T-helper 2 cell (primary cell): ENCODE measurements around the gene CD209.
"Not testable (repeated sequence)": the region's sequence is repeated elsewhere in the genome, so short reads cannot be mapped to it uniquely, and the experiment has no call there.

Source experiments
- DNase-seq, 5 experiments: peaks; one replicate each; pipeline versions ENCODE4 v3.0.0 to v3.0.0-alpha.2; 2012 to 2022
- total RNA-seq, 2 donors: gene quantifications; one replicate each; lab custom pipeline; 2026; lab: John Stamatoyannopoulos, UW

Gene CD209, protein sequence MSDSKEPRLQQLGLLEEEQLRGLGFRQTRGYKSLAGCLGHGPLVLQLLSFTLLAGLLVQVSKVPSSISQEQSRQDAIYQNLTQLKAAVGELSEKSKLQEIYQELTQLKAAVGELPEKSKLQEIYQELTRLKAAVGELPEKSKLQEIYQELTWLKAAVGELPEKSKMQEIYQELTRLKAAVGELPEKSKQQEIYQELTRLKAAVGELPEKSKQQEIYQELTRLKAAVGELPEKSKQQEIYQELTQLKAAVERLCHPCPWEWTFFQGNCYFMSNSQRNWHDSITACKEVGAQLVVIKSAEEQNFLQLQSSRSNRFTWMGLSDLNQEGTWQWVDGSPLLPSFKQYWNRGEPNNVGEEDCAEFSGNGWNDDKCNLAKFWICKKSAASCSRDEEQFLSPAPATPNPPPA
- total RNA-seq, result 0 reads per million in 2 donors

DNA sequence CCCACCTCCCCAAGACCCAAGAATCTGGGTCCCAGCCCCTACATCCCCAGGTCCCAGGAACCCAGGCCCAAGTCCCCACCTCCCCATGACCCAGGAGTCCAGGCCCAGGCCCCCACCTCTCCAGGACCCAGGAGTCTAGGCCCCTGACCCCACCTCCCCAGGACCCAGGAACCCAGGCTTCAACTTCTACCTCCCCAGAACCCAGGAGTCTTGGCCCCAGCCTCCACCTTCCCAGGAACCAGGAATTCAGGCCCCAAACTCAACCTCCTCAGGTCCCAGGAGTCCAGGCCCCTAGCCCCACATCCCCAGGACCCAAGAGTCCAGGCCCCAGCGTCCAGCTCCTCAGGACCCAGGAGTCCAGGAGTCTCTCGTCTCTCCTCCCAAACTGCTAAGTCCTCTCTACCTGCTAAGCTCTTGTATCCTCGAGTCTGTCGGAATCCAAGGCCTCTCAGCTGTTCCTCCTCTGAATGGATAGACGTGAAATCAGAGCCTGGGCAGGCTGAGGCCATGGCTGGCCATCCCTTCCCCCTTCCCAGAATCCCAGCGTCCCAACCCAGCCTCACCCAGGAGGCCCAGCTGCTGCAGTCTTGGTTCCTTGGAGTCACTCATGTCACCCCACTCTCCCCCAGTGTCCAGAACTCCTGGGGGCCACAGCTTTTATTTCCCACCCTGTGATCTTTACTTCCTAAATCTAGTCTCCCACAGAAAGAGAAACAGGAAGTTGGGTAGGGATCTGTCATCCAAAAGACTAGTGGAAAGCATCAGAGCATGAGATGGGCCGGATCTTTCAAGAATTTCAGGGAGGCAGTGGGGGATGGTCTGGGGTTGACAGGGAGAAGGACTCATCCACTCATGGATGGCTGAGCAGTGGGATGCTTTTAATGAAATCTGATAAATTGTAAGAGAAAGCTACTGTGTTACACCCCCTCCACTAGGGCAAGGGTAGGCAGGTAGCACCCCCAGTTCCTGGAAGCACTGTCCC is at the start of gene CD209:
CD209 (minus strand) TSS at position 632 of the 982 bp plus-strand sequence; CDS start at position 609, 23 bp downstream.
- no peak for DNase-seq

DNA sequence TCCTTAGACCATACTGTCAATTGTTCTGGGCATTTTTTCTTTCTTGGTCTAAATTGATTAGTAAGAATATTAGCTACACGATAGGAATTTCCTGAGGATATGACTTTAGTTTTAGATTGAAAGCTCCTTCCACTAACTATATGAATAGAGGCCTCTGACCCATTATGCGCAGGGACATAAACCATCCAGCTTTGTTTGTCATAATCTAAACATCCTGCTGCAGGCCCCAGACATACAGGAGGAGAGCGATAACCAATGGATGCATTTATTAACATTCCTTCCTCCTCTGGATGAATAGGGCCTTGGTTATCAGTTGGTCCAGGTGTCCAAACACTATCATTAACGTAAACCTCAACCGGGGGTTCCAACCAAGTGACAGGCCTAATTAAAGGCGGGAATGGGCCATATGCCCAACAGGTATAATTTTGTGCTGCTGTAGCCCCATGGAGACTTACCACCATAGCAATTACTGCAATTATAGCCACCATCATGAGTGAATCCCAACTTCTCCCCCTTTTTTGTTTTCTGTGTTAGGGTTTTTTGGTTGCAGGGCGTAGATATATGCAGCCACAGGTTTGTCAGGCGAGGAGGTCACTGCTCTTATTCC is 48.3 kb upstream of the CD209 start:
- no peak for DNase-seq

DNA sequence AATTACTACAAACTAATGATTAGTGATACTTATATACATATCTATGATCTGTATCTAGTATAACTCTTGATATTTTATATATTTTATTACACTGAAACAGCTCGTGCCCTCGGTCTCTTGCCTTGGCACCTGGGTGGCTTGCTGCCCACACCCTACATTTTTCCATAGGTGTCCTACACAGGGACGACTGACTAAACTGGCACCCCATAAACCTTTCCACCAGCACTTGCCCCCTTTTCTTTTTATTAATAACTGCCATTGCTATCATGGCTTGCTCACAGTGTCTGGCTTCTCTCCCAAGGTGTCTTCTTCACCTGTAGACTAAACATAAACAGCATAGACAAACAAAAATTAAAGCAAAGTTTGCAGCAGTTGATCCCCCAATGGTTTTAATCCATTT is 46.2 kb upstream of the CD209 start:
- no peak for DNase-seq

DNA sequence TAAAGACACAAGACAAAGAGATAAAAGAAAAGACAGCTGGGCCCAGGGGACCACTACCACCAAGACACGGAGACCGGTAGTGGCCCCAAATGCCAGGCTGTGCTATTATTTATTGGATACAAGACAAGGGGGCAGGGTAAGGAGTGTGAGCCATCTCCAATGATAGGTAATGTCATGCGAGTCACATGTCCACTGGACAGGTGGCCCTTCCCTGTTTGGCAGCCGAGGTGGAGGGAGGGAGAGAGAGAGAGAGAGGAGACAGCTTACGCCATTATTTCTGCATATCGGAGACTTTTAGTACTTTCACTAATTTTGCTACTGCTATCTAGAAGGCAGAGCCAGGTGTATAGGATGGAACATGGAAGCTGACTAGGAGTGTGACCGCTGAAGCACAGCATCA is 45.4 kb upstream of the CD209 start:
- DNase-seq, result not testable (repeated sequence)

- no peak for DNase-seq
These were observed 44.9 kb upstream of the CD209 start for GRCh38 chr19:7792281-7792680.

- no peak for DNase-seq
These were observed 43.1 kb upstream of the CD209 start for GRCh38 chr19:7790416-7790815.

GRCh38 chr19:7789447-7789846 is 42.1 kb upstream of the CD209 start:
- DNase-seq, result peak in 1 of 5 experiments; percentile 37

DNA sequence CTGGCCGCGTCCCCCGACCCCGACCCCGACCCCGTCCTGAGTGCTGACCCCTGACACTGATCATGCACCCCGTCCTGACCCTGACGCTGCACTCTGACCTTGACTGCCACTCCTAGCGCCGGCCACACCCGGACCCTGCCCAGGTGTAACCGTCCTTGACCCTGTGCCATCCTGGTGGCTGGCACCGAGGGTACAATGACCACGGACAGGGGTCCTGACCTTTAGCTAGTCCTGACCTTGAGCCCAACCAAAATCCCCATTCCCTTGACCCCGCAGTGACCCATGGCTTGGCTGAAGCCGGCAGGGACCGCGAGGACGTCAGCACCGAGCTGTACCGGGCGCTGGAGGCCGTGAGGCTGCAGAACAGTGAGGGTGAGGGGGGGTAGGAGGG is 41.6 kb upstream of the CD209 start:
- no peak for DNase-seq

DNA sequence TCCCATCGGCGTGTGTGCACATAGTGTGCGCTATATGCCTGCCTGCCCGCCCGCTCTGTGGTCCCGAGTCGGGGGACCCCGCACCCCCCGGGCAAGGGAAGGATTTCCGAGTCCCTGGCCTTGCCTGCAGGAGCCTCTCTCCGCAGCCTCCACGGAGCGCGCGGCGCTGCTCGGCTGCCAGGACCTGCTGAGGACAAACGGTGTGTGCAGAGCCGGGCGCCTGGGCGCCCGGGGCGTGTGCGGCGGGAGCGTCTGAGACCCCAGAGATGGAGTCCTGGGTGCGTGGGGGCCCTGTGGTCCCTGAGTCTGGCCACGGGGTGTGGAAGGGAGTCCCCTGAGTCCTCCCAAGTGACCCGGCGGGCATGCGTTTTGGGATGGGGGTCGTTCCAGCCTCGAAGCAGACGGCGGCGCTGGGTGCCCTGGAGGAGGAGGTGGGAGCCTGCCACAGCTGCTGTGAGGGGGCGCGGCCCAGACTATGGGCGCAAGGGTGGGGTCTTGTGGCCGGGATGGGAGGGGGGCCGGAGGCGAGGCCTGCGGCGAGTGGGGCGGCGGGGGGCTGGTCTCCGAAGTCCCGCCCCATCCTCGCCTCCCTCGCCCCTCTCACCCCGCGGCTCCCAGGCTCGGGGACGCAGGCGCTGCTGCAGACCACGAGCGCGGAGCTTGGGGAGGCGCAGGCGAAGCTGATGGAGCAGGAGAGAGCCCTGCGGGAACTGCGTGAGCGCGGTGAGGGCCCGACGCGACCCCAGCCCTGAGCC is 41.0 kb upstream of the CD209 start:
- no peak for DNase-seq

GRCh38 chr19:7787602-7788177 is 40.4 kb upstream of the CD209 start:
- no peak for DNase-seq

- no peak for DNase-seq
These were observed 39.8 kb upstream of the CD209 start for GRCh38 chr19:7787141-7787540.

DNA sequence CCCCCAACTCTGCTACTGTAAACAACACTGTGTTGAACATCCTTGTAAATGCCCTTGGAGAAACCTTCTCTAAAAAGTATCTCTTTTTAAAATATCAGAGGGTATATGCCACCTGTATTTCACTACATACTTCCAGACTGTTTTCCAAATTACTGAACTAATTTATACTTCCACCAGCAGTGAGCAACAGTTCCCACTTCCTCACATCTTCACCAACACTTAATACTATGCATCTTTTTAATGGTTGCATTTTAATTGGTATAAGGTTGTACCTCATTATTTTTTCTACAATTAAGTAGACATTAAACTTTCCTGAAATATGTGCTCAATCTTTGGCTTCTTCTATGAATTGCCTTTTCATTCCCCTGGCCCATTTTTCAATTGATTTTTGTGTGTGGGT is 37.5 kb upstream of the CD209 start:
- DNase-seq, result no peak

DNA sequence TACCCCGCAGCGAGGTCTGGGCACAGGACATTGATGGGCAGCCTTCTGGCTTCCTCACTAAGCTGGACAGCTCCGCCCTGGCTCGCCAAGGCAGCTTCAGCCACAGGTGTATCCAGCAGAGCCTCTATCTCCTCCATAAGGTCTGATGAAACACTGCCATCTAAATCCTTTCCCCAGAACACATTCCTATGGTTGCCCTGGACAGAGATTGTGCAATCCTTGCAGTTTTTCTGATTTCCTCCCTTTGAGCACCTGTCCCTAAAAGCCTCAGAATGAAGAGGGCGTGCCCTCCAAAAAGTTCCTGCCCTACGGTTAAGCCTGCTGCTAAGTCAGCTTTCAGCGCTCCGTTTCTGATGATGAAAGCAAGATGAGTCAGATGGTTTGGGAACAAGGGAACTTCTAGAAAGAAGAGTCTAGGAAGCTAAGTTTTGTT is 36.7 kb upstream of the CD209 start:
- no peak for DNase-seq

- DNase-seq, result no peak
These were observed 33.8 kb upstream of the CD209 start for GRCh38 chr19:7781157-7781556.

DNA sequence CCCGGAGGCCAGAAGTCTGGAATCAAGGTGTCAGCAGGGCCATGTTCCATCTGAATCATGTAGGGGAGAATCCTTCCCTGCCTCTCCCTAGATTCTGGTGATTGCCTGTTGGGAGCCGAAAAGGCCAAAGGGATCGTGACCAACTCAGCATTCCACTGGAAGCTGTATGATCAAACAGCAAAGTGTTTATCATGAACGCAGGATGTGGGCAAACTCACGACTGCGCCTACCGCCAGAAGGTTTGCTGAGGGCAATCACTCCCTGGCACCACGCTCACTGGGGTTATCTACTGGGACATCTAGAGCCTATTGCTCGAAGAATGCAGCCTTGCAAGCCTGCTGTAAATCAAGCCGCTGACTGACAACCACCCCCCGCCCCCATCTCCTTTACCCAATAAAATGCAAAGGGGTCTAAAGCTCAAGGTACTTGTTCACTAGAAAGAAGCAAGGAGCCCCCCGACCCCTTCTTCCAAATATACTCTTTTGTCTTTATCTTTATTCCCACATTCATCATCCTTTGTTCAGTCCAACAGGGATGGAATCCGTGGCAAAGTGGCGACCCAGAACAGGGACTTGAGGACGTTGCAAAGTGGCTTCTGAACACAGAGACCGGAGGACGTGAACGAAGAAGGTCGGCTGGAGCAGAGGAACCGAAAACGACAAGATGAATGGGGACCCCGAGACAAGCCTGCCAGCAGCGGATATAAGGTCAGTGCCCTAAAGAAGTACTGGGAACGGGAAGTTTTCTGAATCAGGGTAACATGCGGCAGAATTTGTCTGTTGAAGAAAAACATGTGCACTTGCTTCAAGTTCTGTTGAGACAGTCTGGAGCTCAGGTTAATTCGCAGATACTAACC is 32.5 kb upstream of the CD209 start:
- peak in 1 of 5 experiments; percentile 55 for DNase-seq

DNA sequence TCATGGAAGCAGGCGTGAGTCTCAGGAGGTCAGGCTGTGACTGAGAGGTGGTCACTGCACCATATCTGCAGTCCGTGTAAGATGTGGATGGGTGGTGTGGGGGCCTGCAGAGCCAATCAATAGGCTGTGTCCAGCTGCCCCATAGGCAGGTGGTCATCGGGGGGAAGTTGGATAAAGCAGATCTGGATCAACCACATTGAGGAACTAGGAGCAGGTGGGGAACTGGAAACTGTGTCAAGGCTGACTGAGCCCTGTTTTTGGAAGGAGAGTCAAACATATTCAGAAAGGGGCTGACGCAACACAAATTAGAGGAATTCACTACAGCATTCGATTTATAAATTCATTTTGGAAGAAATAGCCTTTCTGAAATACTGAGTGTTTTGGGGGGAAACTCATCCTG is 30.7 kb upstream of the CD209 start:
- DNase-seq, result no peak

- no peak for DNase-seq
These were observed 28.4 kb upstream of the CD209 start for GRCh38 chr19:7775761-7776160.

DNA sequence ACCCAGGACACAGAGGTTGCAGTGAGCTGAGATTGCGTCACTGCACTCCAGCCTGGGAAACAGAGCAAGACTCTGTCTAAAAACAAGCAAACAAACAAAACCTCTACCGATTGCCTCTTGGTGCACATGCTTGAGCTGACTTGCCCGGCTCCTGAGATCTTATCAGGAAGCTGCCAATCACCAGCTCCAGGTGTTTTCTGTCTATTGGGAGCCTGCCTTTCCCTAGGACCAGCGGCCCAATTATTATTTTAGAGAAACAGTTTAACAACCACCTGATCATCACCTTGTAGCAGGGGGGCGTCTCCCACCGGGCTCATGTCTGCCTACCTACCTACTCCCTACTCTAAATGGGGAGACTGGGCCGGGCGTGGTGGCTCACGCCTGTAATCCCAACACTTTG is 26.5 kb upstream of the CD209 start:
- DNase-seq, result no peak

- peak in 3 of 5 experiments; percentile 5 to 68 (median 24) for DNase-seq
These were observed 25.5 kb upstream of the CD209 start for GRCh38 chr19:7772752-7773291.

DNA sequence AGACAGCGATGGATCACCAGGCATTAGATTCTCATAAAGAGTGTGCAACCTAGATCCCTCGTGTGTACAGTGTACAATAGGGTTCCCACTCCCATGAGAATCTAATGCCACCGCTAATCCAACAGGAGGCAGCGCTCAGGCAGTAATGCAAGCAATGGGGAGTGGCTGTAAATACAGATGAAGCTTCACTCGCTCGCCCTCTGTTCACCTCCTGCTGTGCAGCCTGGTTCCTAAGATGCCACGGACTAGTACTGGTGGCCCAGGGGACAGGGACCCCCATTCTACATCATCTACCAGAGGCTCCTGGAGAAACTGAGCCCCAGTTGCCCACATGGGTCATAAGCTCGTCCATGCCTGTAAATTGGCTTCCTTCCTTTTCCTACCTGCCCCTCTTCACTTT is 23.7 kb upstream of the CD209 start:
- no peak for DNase-seq

GRCh38 chr19:7769171-7769570 is 21.8 kb upstream of the CD209 start:
- no peak for DNase-seq
